ENCODE measurements around the gene ADISSP. TPM values are rescaled to one million over a fixed set of nuclear protein-coding genes. Genes with fewer than 3 reads are reported as not detected.
"Not testable (repeated sequence)": the region's sequence is repeated elsewhere in the genome, so short reads cannot be mapped to it uniquely, and the experiment has no call there.

Gene ADISSP
- total RNA-seq, 1 donor from 2014 or later: 48.4 TPM

DNA sequence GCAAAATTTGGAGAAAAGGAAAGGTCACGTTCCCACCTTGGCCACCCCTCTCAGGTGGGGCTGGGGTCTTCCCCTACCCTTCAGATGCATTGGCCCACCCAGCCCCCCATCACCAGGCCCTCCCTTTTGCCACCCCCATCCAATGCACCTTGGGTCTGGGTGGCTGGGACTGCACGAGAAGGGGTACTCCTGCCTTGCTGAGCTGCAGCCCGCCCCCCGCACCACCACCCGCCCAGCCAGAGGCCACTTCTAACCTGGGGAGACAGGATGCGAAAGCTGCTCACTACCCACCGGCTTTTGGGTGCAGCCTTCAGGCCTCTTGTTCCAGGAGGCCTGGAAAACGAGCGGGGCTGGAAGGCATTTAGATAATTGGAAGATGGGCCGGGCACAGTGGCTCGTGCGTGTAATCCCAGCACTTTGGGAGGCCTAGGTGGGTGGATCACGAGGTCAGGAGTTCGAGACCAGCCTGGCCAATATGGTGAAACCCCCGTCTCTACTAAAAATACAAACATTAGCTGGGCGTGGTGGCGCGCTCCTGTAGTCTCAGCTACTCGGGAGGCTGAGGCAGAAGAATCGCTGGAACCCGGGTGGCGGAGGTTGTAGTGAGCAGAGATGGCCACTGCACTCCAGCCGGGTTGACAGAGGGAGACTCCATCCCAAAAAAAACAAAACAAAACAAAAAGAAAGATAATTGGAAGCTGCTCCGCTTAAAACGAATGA, 27.3 kb upstream of the ADISSP start:
- intact Hi-C loops (cut with DNase I): loop anchor here (1.0 kb wide), 1 partner anchor 25 kb away; the partner anchor contains the start of gene AP5S1
- peaks cover 14 to 27% of the 10 kb centered on the region in 2 donors for H3K4me1 ChIP-seq
- no peaks in the 10 kb centered on the region for H3K9me3 ChIP-seq
- no peaks in the 10 kb centered on the region for H3K27me3 ChIP-seq
- TF ChIP-seq, protein P1, sequence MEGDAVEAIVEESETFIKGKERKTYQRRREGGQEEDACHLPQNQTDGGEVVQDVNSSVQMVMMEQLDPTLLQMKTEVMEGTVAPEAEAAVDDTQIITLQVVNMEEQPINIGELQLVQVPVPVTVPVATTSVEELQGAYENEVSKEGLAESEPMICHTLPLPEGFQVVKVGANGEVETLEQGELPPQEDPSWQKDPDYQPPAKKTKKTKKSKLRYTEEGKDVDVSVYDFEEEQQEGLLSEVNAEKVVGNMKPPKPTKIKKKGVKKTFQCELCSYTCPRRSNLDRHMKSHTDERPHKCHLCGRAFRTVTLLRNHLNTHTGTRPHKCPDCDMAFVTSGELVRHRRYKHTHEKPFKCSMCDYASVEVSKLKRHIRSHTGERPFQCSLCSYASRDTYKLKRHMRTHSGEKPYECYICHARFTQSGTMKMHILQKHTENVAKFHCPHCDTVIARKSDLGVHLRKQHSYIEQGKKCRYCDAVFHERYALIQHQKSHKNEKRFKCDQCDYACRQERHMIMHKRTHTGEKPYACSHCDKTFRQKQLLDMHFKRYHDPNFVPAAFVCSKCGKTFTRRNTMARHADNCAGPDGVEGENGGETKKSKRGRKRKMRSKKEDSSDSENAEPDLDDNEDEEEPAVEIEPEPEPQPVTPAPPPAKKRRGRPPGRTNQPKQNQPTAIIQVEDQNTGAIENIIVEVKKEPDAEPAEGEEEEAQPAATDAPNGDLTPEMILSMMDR (IDR thresholded peaks at IDR 0.05): no peak
- H3K36me3 ChIP-seq: no peaks in the 10 kb centered on the region
- H3K4me3 ChIP-seq: peak overlapping the region; percentile 66 to 74
- peak overlapping the region; percentile 91 to 96 for H3K27ac ChIP-seq
- no peak for DNase-seq (ENCODE audit: low spot score in 2 of 2)

- H3K36me3 ChIP-seq; H3K9me3 ChIP-seq; H3K4me3 ChIP-seq; intact Hi-C loops (cut with DNase I); DNase-seq (ENCODE audit: low spot score in 2 of 2); H3K27me3 ChIP-seq; H3K27ac ChIP-seq: not testable (repeated sequence)
- peaks cover 14 to 27% of the 10 kb centered on the region in 2 donors for H3K4me1 ChIP-seq
Observed at GRCh38 chr20:3794168-3794567, 26.6 kb upstream of the ADISSP start.

DNA sequence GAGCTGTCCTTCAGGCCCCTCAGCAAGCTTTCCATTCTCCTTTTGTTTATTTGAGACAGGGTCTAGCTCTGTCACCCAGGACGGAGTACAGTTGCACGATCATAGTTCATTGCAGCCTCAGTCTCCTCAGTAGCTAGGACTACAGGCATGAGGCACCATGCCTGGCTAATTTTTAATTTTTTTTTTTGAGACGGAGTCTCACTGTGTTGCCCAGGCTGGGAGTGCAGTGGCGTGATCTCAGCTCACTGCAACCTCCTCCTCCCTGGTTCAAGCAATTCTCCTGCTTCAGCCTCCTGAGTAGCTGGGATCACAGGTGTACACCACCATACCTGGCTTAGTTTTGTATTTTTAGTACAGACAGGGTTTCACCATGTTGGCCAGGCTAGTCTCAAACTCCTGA, 21.6 kb upstream of the ADISSP start:
- H3K27me3 ChIP-seq; H3K4me3 ChIP-seq; DNase-seq (ENCODE audit: low spot score in 2 of 2); H3K36me3 ChIP-seq; H3K9me3 ChIP-seq; H3K27ac ChIP-seq; intact Hi-C loops (cut with DNase I): not testable (repeated sequence)
- peaks cover 16% of the 10 kb centered on the region in 2 donors for H3K4me1 ChIP-seq

GRCh38 chr20:3788685-3789155, 21.2 kb upstream of the ADISSP start:
- intact Hi-C loops (cut with DNase I): no loop called here
- Histone ChIP-seq H3K4me1 (peaks cover 20% of the 10 kb centered on the region in 2 donors), H3K27me3 (no peaks in the 10 kb centered on the region), H3K27ac (no peak overlapping the region), H3K4me3 (no peak overlapping the region), H3K36me3 (peaks cover 0 to 9% of the 10 kb centered on the region in 2 donors), H3K9me3 (no peaks in the 10 kb centered on the region)
- no peak for DNase-seq (ENCODE audit: low spot score in 2 of 2)
- TF ChIP-seq, protein P1 (IDR thresholded peaks at IDR 0.05): no peak

DNA sequence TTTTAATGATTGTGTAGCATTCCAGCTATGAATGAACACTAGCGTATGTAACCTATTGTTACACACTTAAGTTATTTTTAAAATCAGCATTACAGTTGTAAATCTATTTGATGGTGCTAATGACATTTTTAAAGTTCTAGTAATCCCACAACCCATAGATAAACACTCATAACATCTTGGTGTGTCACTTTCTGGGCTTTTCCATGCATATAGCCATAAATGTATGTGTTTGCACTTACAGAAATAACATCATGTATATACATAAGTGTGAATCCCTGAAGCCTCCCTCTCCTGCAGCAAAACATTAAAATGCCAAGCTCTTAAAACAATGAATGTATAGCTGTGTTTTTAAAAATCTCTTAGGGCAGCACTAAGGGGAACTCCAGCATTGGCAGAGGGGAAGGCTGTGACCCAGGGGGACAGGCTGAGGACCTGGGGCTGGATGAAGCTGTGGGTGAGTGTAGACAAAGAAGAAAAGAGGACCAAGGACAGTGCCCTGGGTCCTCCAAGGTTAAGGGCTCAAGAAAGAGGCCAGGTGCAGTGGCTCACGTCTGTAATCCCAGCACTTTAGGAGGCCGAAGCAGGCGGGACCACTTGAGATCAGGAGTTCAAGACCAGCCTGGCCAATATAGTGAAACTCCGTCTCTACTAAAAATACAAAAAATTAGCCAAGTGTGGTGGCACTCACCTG, 19.9 kb upstream of the ADISSP start:
- Histone ChIP-seq H3K4me1 (peaks cover 20 to 25% of the 10 kb centered on the region in 2 donors), H3K36me3 (peaks cover 0 to 12% of the 10 kb centered on the region in 2 donors), H3K9me3 (no peaks in the 10 kb centered on the region), H3K4me3 (peak overlapping the region in 1 of 2 donors; percentile 48), H3K27me3 (no peaks in the 10 kb centered on the region), H3K27ac (peak overlapping the region in 1 of 2 donors; percentile 26)
- TF ChIP-seq, protein P1 (IDR thresholded peaks at IDR 0.05): no peak
- intact Hi-C loops (cut with DNase I): loop anchor here (2.0 kb wide), 2 partner anchors 59 to 383 kb away; partner anchors contain the start of gene MAVS
- DNase-seq (ENCODE audit: low spot score in 2 of 2): no peak

- peaks cover 0 to 12% of the 10 kb centered on the region in 2 donors for H3K36me3 ChIP-seq
- peak within 1 kb of the TSS; percentile 82 to 89 for H3K27ac ChIP-seq
- intact Hi-C loops (cut with DNase I): loop anchor here (1.0 to 2.0 kb wide), 4 partner anchors 18 to 384 kb away; partner anchors contain the start of genes AP5S1 and MAVS
- H3K9me3 ChIP-seq: no peaks in the 10 kb centered on the region
- peak; percentile 47 to 93 for DNase-seq (ENCODE audit: low spot score in 2 of 2)
- TF ChIP-seq, protein P1 (IDR thresholded peaks at IDR 0.05): peak; percentile 63 to 73 (median 68)
- peak within 1 kb of the TSS; percentile 67 to 94 for H3K4me3 ChIP-seq
- no peaks in the 10 kb centered on the region for H3K27me3 ChIP-seq
- peaks cover 20 to 25% of the 10 kb centered on the region in 2 donors for H3K4me1 ChIP-seq
Observed at GRCh38 chr20:3786665-3787323, 19.2 kb upstream of the ADISSP start, which contains the start of gene CENPB. TSS of gene CENPB (minus strand) at chr20:3786740. CDS start at chr20:3786483, 257 bp downstream.
